RWPE1 (cell line): ENCODE data around the gene PKP3.

Experiments
- CTCF ChIA-PET: fragments of 350-600 bp; sonication (Branson Sonifier 250); formaldehyde crosslinking; extraction: SDS; loops from one replicate; lab custom pipeline; 2021; lab: Yijun Ruan, JAX
- POLR2A ChIA-PET: fragments of 400-600 bp; formaldehyde crosslinking; extraction: SDS; loops from one replicate; lab custom pipeline; 2020; ENCODE audit warnings: antibody characterized with exemption; ENCODE audit not compliant: low non-redundant PET; lab: Yijun Ruan, JAX
- DNase-seq: peaks from one replicate; pipeline ENCODE4 v3.0.0; 2012; ENCODE audit warnings: low spot score
- H3K27ac ChIP-seq: fragments of 450-650 bp; 2 replicates; pipeline ENCODE4 v1.5.1; 2017
- CTCF ChIP-seq: fragments of 450-650 bp; conservative IDR thresholded peaks from 2 replicates; pipeline ENCODE4 v1.5.1; 2017; ENCODE audit warnings: low read depth, mild to moderate bottlenecking

The PKP3 gene

DNA sequence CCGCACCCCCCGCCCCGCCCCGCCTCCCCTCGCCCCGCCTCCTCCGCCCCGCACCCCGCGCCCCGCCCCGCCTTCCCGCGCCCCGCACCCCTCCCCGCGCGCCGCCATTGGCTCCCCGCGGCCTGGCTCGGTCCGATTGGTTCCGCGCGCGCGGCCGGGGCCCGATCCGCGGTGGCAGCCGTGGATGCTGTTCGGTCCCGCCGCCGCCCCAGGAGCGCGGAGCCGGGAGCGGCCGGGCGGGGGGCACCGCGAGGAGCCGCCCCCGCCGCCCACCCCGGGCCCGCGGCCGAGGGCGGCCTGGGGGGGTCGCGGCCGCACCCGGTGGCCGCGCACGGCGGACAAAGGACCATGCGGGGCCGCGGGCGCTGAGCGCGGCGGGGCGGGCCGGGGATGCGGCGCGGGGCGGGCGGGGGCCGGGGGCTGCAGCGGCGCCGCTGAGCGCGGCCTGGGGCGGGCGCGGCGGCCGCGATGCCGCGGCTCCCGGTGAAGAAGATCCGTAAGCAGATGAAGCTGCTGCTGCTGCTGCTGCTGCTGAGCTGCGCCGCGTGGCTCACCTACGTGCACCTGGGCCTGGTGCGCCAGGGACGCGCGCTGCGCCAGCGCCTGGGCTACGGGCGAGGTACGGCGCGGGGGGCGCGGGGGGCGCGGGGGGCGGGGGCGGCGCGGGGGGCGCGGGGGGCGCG is 24.5 kb upstream of the PKP3 start, which contains the start of gene B4GALNT4:
TSS of gene B4GALNT4 (plus strand) at position 164 of the 683 bp plus-strand sequence. CDS start at position 469, 305 bp downstream.
- CTCF ChIA-PET = no interaction called here
- TF ChIP-seq CTCF = no peak
- peak; percentile 68 for DNase-seq
- H3K27ac ChIP-seq = peak within 1 kb of the TSS; percentile 69
- POLR2A ChIA-PET = interaction anchor here (0.6 kb wide), 1 partner anchor 24 kb away, joined by 3 read pairs; the partner anchor contains the start of gene PKP3

DNA sequence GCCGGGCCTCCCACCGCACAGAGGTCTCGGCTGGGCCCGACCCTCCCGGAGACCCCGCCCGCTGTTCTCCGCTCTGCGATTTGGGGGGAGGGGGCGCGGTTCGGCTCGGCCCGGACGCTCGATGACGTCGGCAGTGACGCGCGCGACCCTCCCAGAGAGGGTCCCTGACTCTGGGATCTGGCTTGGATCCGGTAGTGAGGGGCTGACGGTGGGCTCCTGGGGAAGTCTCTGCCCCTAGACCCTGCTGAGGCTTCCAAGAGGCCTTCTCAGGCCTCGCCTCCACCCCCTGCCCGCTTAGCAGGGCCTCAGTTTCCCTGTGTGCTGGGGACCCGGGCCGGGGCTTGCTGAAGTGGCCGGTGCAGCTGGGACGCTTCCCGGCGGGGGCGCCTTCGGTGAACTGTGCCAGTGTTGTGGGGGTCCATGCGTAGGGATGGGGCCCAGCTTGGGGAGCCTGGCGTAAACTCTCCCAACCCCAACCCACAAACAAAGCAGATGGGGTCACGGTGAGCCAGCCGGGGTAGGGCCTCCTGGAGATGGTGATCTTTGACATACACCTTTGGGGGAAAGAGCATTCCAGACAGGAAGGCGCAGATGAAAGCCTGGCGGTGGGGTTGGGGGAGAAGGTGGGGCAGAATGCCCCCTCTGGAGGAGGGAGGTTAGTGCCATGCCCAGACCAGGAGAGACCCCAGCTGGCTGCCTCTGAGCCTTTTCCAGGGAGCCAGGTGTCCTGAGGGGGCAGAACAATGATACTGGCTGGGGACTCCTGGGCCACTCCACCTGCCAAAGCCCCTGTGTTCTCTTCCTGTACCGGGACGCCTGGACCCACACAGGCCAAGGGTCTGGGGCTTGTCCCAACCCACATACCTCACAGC is 23.7 kb upstream of the PKP3 start:
- peak overlapping the region; percentile 69 for H3K27ac ChIP-seq
- POLR2A ChIA-PET = interaction anchor here (0.6 kb wide), 1 partner anchor 23 kb away, joined by 3 read pairs; the partner anchor contains the start of gene PKP3
- CTCF ChIA-PET = interaction anchor here (1.1 kb wide), 1 partner anchor 78 kb away, joined by 4 read pairs; no protein-coding TSS in a partner anchor
- TF ChIP-seq CTCF = no peak
- no peak for DNase-seq

GRCh38 chr11:371051-371450 is 23.0 kb upstream of the PKP3 start:
- ChIA-PET POLR2A (no interaction called here), CTCF (interaction anchor here (1.1 kb wide), 1 partner anchor 78 kb away, joined by 4 read pairs; no protein-coding TSS in a partner anchor)
- no peak for DNase-seq
- no peak for TF ChIP-seq CTCF
- H3K27ac ChIP-seq = peak overlapping the region; percentile 69

GRCh38 chr11:371716-372590 is 22.1 kb upstream of the PKP3 start:
- DNase-seq = no peak
- peak overlapping the region; percentile 69 for H3K27ac ChIP-seq
- POLR2A ChIA-PET = interaction anchor here (0.6 kb wide), 1 partner anchor 39 kb away, joined by 4 read pairs; no protein-coding TSS in a partner anchor
- CTCF ChIA-PET = no interaction called here
- TF ChIP-seq CTCF = no peak

- DNase-seq = no peak
- ChIA-PET CTCF (no interaction called here), POLR2A (no interaction called here)
- no peak for TF ChIP-seq CTCF
- H3K27ac ChIP-seq = 0 out of 2 replicates have a peak overlapping the region, but pooled peaks have one; percentile 53
Measured at GRCh38 chr11:372809-373715, 20.9 kb upstream of the PKP3 start.
